OCI-LY7 (cell line): ENCODE data around the gene CXCR4. TPM values are rescaled to one million over a fixed set of nuclear protein-coding genes. Genes with fewer than 3 reads are reported as not detected.
A peak's percentile ranks its signal among the peaks of the same experiment; 100 is the strongest.

ENCODE experiments used
- BruUV-seq: library from RNA; stranded (reverse); fragments of 400-500 nt; replicated peaks from 2 replicates; lab custom pipeline; 2021; lab: Mats Ljungman, UMichigan
- CTCF ChIA-PET: fragments of 300-600 bp; sonication (Branson Sonifier 250); formaldehyde crosslinking; loops from one replicate; lab custom pipeline; 2022; ENCODE audit warnings: antibody characterized with exemption; ENCODE audit not compliant: unreplicated experiment; lab: Charles Lee
- POLR2A ChIA-PET: fragments of 300-600 bp; sonication (Branson Sonifier 250); formaldehyde crosslinking; loops from one replicate; lab custom pipeline; 2022; ENCODE audit warnings: antibody characterized with exemption; lab: Charles Lee
- DNase-seq: peaks from one replicate; pipeline ENCODE4 v3.0.0-alpha.2; 2015; ENCODE audit warnings: low spot score
- H2AFZ ChIP-seq: fragments of 200-600 bp; sonication (generic), shearing (Covaris generic); 2 replicates; pipeline ENCODE4 v1.6.1; 2014; ENCODE audit warnings: mild to moderate bottlenecking, antibody characterized with exemption, low read length, moderate library complexity
- H3K27ac ChIP-seq: fragments of 200-600 bp; sonication (generic); 2 replicates; pipeline ENCODE4 v1.5.1; 2014; ENCODE audit warnings: mixed run types, low read depth, mild to moderate bottlenecking, moderate library complexity, low read length, inconsistent platforms; ENCODE audit not compliant: poor library complexity, severe bottlenecking
- H3K36me3 ChIP-seq: fragments of 200-600 bp; sonication (generic); 2 replicates; pipeline ENCODE4 v1.6.1; 2014; ENCODE audit warnings: mild to moderate bottlenecking, antibody characterized with exemption, low read length, moderate library complexity, mixed read lengths; ENCODE audit not compliant: insufficient read depth
- H3K4me1 ChIP-seq: fragments of 200-600 bp; sonication (generic); 2 replicates; pipeline ENCODE4 v1.5.1; 2014; ENCODE audit warnings: mild to moderate bottlenecking, low read length; ENCODE audit not compliant: insufficient read depth, poor library complexity, severe bottlenecking
- H3K4me2 ChIP-seq: fragments of 200-600 bp; sonication (generic); 2 replicates; pipeline ENCODE4 v1.6.1; 2014; ENCODE audit warnings: mild to moderate bottlenecking, low read length
- H3K4me3 ChIP-seq: fragments of 200-600 bp; sonication (generic); 2 replicates; pipeline ENCODE4 v1.5.1; 2014; ENCODE audit warnings: mild to moderate bottlenecking, low read depth, low read length; ENCODE audit not compliant: poor library complexity, severe bottlenecking
- H3K79me2 ChIP-seq: fragments of 200-600 bp; sonication (generic); 2 replicates; pipeline ENCODE4 v1.6.1; 2016; ENCODE audit warnings: low read depth, mild to moderate bottlenecking, low read length, moderate library complexity, mixed read lengths; ENCODE audit not compliant: insufficient read depth
- H3K9me2 ChIP-seq: fragments of 200-600 bp; sonication (generic); 2 replicates; pipeline ENCODE4 v1.6.1; 2016; ENCODE audit warnings: mild to moderate bottlenecking, low read length, mixed read lengths; ENCODE audit not compliant: insufficient read depth
- H3K9me3 ChIP-seq: fragments of 200-600 bp; sonication (generic); 2 replicates; pipeline ENCODE4 v1.6.1; 2014; ENCODE audit warnings: mild to moderate bottlenecking, mixed run types, low read length, mixed read lengths
- H4K20me1 ChIP-seq: fragments of 200-600 bp; sonication (generic); 2 replicates; pipeline ENCODE4 v1.6.1; 2014; ENCODE audit warnings: mild to moderate bottlenecking, antibody characterized with exemption, low read length, moderate library complexity, mixed read lengths; ENCODE audit not compliant: insufficient read depth
- EZH2phosphoT487 ChIP-seq: fragments of 200-600 bp; sonication (generic); IDR thresholded peaks from 2 replicates; pipeline ENCODE4 v1.6.1; 2018; ENCODE audit warnings: low read depth, borderline replicate concordance, mild to moderate bottlenecking, mixed run types, antibody characterized with exemption, low read length, moderate library complexity, mixed read lengths
- intact Hi-C: fragments of 100-400 bp; cut with micrococcal nuclease; formaldehyde crosslinking; loops from one replicate; pipeline ENCODE4 v1.10.0; 2022; ENCODE audit not compliant: unreplicated experiment
- total RNA-seq, 2 experiments: library from RNA; depleted of rRNA in 1 of 2; stranded (reverse); fragments of >200 nt in 1 of 2; shearing (Covaris generic) in 1 of 2; gene quantifications; 2 replicates each; pipeline ENCODE4 v1.2.3, GENCODE V29; 2014 to 2022
- TF ChIP-seq, protein P1 (sequence below): fragments of 200-600 bp; sonication (generic); conservative IDR thresholded peaks from 2 replicates; pipeline ENCODE4 v1.5.1; 2014; ENCODE audit warnings: mild to moderate bottlenecking, antibody characterized with exemption, low read length, moderate library complexity, mixed read lengths

The CXCR4 gene
- total RNA-seq, 2 experiments from 2014 or later, result 243 to 432 TPM

DNA sequence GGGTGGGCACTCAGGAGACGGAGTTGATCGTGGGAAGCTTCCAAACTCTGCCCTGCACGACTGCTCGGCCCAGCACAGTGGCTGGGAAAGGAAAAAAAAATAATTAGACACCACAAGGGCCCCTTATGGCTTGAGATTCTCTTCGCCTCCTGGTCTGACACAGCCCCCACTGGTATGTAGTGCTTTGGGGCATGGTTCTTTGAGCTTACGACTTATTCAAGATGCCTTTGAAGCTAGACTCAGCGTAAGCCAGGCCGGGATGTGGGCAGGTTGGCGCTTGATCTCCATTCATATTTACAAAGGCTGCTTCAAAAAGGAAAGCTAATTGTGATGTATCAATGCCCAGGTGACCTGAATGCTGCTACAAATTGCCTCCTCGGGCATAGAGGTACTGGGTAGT, 50.5 kb downstream of the CXCR4 start:
- peaks cover 47% of the 10 kb centered on the region for H3K4me1 ChIP-seq
- H3K79me2 ChIP-seq, result no peaks in the 10 kb centered on the region
- intact Hi-C loops, result no loop called here
- no peak for DNase-seq
- TF ChIP-seq, protein P1, sequence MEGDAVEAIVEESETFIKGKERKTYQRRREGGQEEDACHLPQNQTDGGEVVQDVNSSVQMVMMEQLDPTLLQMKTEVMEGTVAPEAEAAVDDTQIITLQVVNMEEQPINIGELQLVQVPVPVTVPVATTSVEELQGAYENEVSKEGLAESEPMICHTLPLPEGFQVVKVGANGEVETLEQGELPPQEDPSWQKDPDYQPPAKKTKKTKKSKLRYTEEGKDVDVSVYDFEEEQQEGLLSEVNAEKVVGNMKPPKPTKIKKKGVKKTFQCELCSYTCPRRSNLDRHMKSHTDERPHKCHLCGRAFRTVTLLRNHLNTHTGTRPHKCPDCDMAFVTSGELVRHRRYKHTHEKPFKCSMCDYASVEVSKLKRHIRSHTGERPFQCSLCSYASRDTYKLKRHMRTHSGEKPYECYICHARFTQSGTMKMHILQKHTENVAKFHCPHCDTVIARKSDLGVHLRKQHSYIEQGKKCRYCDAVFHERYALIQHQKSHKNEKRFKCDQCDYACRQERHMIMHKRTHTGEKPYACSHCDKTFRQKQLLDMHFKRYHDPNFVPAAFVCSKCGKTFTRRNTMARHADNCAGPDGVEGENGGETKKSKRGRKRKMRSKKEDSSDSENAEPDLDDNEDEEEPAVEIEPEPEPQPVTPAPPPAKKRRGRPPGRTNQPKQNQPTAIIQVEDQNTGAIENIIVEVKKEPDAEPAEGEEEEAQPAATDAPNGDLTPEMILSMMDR, result no peak
- TF ChIP-seq EZH2phosphoT487, result no peak
- peaks cover 10% of the 10 kb centered on the region; the same call in 1 of the 2 replicates for H3K36me3 ChIP-seq
- H3K9me3 ChIP-seq, result peaks cover 22% of the 10 kb centered on the region
- H3K9me2 ChIP-seq, result no peaks in the 10 kb centered on the region
- ChIA-PET CTCF (interaction anchor here (1.1 to 1.4 kb wide), 2 partner anchors 10 to 11 kb away, joined by 3 read pairs; no protein-coding TSS in a partner anchor), POLR2A (interaction anchor here (0.5 to 4.9 kb wide), 6 partner anchors 9 to 108 kb away, joined by 3 to 29 read pairs (median 4); no protein-coding TSS in a partner anchor)
- no peak overlapping the region for H2AFZ ChIP-seq
- no peaks in the 10 kb centered on the region for H4K20me1 ChIP-seq
- no peak overlapping the region for H3K4me2 ChIP-seq
- no peak overlapping the region for H3K4me3 ChIP-seq
- H3K27ac ChIP-seq, result no peak overlapping the region
- no TSS peak for BruUV-seq

DNA sequence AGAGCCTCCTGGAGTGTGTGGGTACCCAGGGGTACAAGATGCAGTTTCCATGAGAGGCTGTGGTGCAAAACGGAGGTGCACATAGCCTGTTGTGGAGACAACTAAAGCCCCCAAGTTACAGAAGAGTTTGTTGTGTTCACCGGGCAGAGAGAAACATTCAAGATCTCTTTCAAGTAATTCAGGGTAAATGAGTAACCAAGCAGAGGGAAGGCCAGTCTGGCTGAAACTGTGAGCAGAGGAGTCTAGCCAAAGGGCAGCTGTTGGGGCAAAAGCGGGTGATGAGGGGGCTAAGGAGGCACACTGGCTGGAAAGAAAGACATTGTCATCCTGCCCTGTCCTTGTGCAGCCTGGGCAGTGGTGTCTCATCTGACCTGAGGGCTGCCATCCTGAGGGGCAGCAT, 52.0 kb downstream of the CXCR4 start:
- POLR2A ChIA-PET, result interaction anchor here (4.9 kb wide), 1 partner anchor 7 kb away, joined by 29 read pairs; no protein-coding TSS in a partner anchor
- H3K4me3 ChIP-seq, result no peak overlapping the region

More for the DNA sequence above, 52.0 kb downstream of the CXCR4 start:
- no peaks in the 10 kb centered on the region; the same call in 1 of the 2 replicates for H3K36me3 ChIP-seq
- BruUV-seq, result no TSS peak
- CTCF ChIA-PET, result no interaction called here
- intact Hi-C loops, result no loop called here
- H3K9me2 ChIP-seq, result no peaks in the 10 kb centered on the region
- H3K4me2 ChIP-seq, result peak overlapping the region; percentile 6; the same call in 1 of the 2 replicates
- H3K4me1 ChIP-seq, result peaks cover 34% of the 10 kb centered on the region
- DNase-seq, result no peak
- TF ChIP-seq EZH2phosphoT487, result no peak
- TF ChIP-seq, protein P1, result no peak
- no peaks in the 10 kb centered on the region for H4K20me1 ChIP-seq
- H3K9me3 ChIP-seq, result peaks cover 6% of the 10 kb centered on the region; the same call in 1 of the 2 replicates
- H3K79me2 ChIP-seq, result no peaks in the 10 kb centered on the region
- H2AFZ ChIP-seq, result peak overlapping the region; percentile 30; the same call in 1 of the 2 replicates
- no peak overlapping the region for H3K27ac ChIP-seq
